ENCODE results near the gene MLLT3. TPM values are rescaled to one million over a fixed set of nuclear protein-coding genes. Genes with fewer than 3 reads are reported as not detected.

The MLLT3 gene
- total and polyA plus RNA-seq, 4 donors, result 3.6 to 16.5 (median 6.6) TPM

DNA sequence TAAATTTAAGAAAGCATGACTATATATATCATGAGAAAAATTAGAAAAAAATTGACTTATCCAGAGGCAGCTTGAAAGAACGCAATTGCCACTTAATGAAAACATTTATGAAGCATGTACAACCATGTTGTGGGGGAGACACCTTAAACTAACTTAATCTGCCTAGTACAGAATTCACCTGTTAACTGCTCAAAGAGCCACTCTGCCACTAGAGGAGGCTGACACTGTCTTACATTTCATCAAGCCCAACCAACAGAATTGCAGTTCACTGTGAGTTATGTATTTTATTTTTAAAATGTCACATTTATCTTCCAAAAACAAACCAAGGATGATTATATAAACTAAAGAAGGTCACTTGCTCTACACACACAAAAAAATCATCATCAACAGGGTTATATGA lies 252.9 kb downstream of the MLLT3 start:
- H3K9me3 ChIP-seq (ENCODE audit: control insufficient read depth, low read length), result no peaks in the 10 kb centered on the region
- no peak for ATAC-seq (ENCODE audit: low FRiP score)
- H3K27ac ChIP-seq (ENCODE audit: low read depth in 1 of 2, low read length in 2 of 2), result no peak overlapping the region
- DNase-seq, result no peak
- intact Hi-C loops (cut with DNase I), result no loop called here
- H3K36me3 ChIP-seq (ENCODE audit: control insufficient read depth in 1 of 2, insufficient read depth in 2 of 2, low read length in 1 of 2), result no peaks in the 10 kb centered on the region
- 94 to 100% methylated on average over 1 of the region's 1 CpG for WGBS, 2 donors
- H3K4me1 ChIP-seq (ENCODE audit: control insufficient read depth in 1 of 2, insufficient read depth in 2 of 2, low read length in 2 of 2), result no peaks in the 10 kb centered on the region
- no peak overlapping the region for H3K4me3 ChIP-seq (ENCODE audit: low read length in 2 of 2)
- H3K27me3 ChIP-seq (ENCODE audit: control insufficient read depth in 1 of 2, insufficient read depth in 2 of 2, low read length in 1 of 2), result no peaks in the 10 kb centered on the region

- intact Hi-C loops (cut with DNase I), result no loop called here
- no peak for ATAC-seq (ENCODE audit: low FRiP score)
These were observed 254.4 kb downstream of the MLLT3 start for GRCh38 chr9:20367855-20368254.

GRCh38 chr9:20364959-20365358 lies 257.3 kb downstream of the MLLT3 start:
- no peak for DNase-seq
- Histone ChIP-seq H3K4me3 (ENCODE audit: low read length in 2 of 2) (no peak overlapping the region), H3K9me3 (ENCODE audit: control insufficient read depth, low read length) (no peaks in the 10 kb centered on the region), H3K36me3 (ENCODE audit: control insufficient read depth in 1 of 2, insufficient read depth in 2 of 2, low read length in 1 of 2) (peaks cover 0 to 3% of the 10 kb centered on the region in 2 donors), H3K4me1 (ENCODE audit: control insufficient read depth in 1 of 2, insufficient read depth in 2 of 2, low read length in 2 of 2) (no peaks in the 10 kb centered on the region), H3K27ac (ENCODE audit: low read depth in 1 of 2, low read length in 2 of 2) (no peak overlapping the region), H3K27me3 (ENCODE audit: control insufficient read depth in 1 of 2, insufficient read depth in 2 of 2, low read length in 1 of 2) (no peaks in the 10 kb centered on the region)
- whole genome bisulfite sequencing, 2 donors, result 89 to 92% methylated on average over 3 of the region's 3 CpGs
- intact Hi-C loops (cut with DNase I), result no loop called here
- no peak for ATAC-seq (ENCODE audit: low FRiP score)

More at GRCh38 chr9:20367855-20368254, 254.4 kb downstream of the MLLT3 start:
- Histone ChIP-seq H3K4me1 (ENCODE audit: control insufficient read depth in 1 of 2, insufficient read depth in 2 of 2, low read length in 2 of 2) (no peaks in the 10 kb centered on the region), H3K27ac (ENCODE audit: low read depth in 1 of 2, low read length in 2 of 2) (no peak overlapping the region), H3K9me3 (ENCODE audit: control insufficient read depth, low read length) (no peaks in the 10 kb centered on the region), H3K4me3 (ENCODE audit: low read length in 2 of 2) (no peak overlapping the region), H3K27me3 (ENCODE audit: control insufficient read depth in 1 of 2, insufficient read depth in 2 of 2, low read length in 1 of 2) (no peaks in the 10 kb centered on the region), H3K36me3 (ENCODE audit: control insufficient read depth in 1 of 2, insufficient read depth in 2 of 2, low read length in 1 of 2) (no peaks in the 10 kb centered on the region)
- 91 to 95% methylated on average over 3 of the region's 3 CpGs for WGBS, 2 donors
- no peak for DNase-seq

DNA sequence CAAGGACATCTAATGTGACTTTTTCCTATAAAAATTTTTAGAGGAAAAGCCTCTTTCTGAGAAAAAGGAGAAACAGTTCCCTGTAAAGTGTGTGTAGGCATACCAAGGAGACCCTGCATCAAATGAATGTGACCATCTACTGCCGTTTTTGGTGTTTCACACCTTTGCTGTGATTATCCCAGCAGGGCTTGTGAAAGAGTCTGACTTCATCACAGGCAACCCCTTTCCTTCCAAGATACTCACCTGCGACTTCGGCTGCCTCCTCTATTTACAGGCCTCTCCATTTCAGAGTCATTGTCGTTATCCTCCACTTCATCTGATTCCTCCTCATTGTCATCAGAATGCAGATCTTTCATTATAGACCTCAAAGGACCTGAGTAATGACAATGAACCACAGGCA lies 259.1 kb downstream of the MLLT3 start:
- intact Hi-C loops (cut with DNase I), result no loop called here
- WGBS, 2 donors, result 87 to 90% methylated on average over 4 of the region's 4 CpGs
- Histone ChIP-seq H3K27ac (ENCODE audit: low read depth in 1 of 2, low read length in 2 of 2) (no peak overlapping the region), H3K27me3 (ENCODE audit: control insufficient read depth in 1 of 2, insufficient read depth in 2 of 2, low read length in 1 of 2) (no peaks in the 10 kb centered on the region), H3K36me3 (ENCODE audit: control insufficient read depth in 1 of 2, insufficient read depth in 2 of 2, low read length in 1 of 2) (peaks cover 0 to 3% of the 10 kb centered on the region in 2 donors), H3K4me3 (ENCODE audit: low read length in 2 of 2) (no peak overlapping the region), H3K9me3 (ENCODE audit: control insufficient read depth, low read length) (no peaks in the 10 kb centered on the region), H3K4me1 (ENCODE audit: control insufficient read depth in 1 of 2, insufficient read depth in 2 of 2, low read length in 2 of 2) (no peaks in the 10 kb centered on the region)
- no peak for ATAC-seq (ENCODE audit: low FRiP score)
- DNase-seq, result no peak

GRCh38 chr9:20361656-20362570 lies 260.4 kb downstream of the MLLT3 start:
- ATAC-seq (ENCODE audit: low FRiP score) (no peak), DNase-seq (no peak)
- H3K4me3 ChIP-seq (ENCODE audit: low read length in 2 of 2), result no peak overlapping the region
- no peaks in the 10 kb centered on the region for H3K27me3 ChIP-seq (ENCODE audit: control insufficient read depth in 1 of 2, insufficient read depth in 2 of 2, low read length in 1 of 2)
- H3K27ac ChIP-seq (ENCODE audit: low read depth in 1 of 2, low read length in 2 of 2), result no peak overlapping the region
- H3K36me3 ChIP-seq (ENCODE audit: control insufficient read depth in 1 of 2, insufficient read depth in 2 of 2, low read length in 1 of 2), result peaks cover 0 to 3% of the 10 kb centered on the region in 2 donors
- 90 to 91% methylated on average over 3 of the region's 3 CpGs for WGBS, 2 donors
- peaks cover 0 to under 1% of the 10 kb centered on the region in 2 donors for H3K4me1 ChIP-seq (ENCODE audit: control insufficient read depth in 1 of 2, insufficient read depth in 2 of 2, low read length in 2 of 2)
- intact Hi-C loops (cut with DNase I), result no loop called here
- H3K9me3 ChIP-seq (ENCODE audit: control insufficient read depth, low read length), result no peaks in the 10 kb centered on the region

GRCh38 chr9:20361229-20361628 lies 261.1 kb downstream of the MLLT3 start:
- H3K9me3 ChIP-seq (ENCODE audit: control insufficient read depth, low read length), result no peaks in the 10 kb centered on the region
- WGBS, 2 donors, result 95 to 96% methylated on average over 5 of the region's 5 CpGs
- no peak overlapping the region for H3K4me3 ChIP-seq (ENCODE audit: low read length in 2 of 2)
- no peaks in the 10 kb centered on the region for H3K27me3 ChIP-seq (ENCODE audit: control insufficient read depth in 1 of 2, insufficient read depth in 2 of 2, low read length in 1 of 2)
- H3K36me3 ChIP-seq (ENCODE audit: control insufficient read depth in 1 of 2, insufficient read depth in 2 of 2, low read length in 1 of 2), result peaks cover 0 to 3% of the 10 kb centered on the region in 2 donors
- peaks cover 0 to 4% of the 10 kb centered on the region in 2 donors for H3K4me1 ChIP-seq (ENCODE audit: control insufficient read depth in 1 of 2, insufficient read depth in 2 of 2, low read length in 2 of 2)
- intact Hi-C loops (cut with DNase I), result no loop called here
- DNase-seq, result no peak
- H3K27ac ChIP-seq (ENCODE audit: low read depth in 1 of 2, low read length in 2 of 2), result no peak overlapping the region
- ATAC-seq (ENCODE audit: low FRiP score), result no peak

DNA sequence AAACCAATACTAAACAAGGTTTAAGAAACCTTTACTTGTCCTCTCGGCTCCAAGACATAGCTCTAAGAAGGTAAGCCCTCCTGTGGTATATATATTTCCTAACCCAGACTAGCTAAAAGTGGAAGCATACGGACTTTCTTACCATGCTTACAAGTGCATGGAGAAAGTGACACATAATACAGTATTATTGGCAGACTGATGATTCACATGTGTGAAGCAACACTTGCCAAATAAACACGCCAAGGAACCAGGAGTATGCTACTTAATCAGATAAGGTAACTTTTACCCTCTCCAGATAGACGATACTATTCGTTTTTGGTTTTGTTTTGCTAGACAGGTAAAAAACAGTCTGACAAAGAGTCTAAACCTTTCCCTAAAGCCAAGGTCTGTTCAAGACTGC lies 264.1 kb downstream of the MLLT3 start:
- Histone ChIP-seq H3K4me1 (ENCODE audit: control insufficient read depth in 1 of 2, insufficient read depth in 2 of 2, low read length in 2 of 2) (peaks cover 0 to 6% of the 10 kb centered on the region in 2 donors), H3K27me3 (ENCODE audit: control insufficient read depth in 1 of 2, insufficient read depth in 2 of 2, low read length in 1 of 2) (no peaks in the 10 kb centered on the region), H3K27ac (ENCODE audit: low read depth in 1 of 2, low read length in 2 of 2) (no peak overlapping the region), H3K9me3 (ENCODE audit: control insufficient read depth, low read length) (no peaks in the 10 kb centered on the region), H3K36me3 (ENCODE audit: control insufficient read depth in 1 of 2, insufficient read depth in 2 of 2, low read length in 1 of 2) (peaks cover 0 to 3% of the 10 kb centered on the region in 2 donors), H3K4me3 (ENCODE audit: low read length in 2 of 2) (no peak overlapping the region)
- ATAC-seq (ENCODE audit: low FRiP score) (no peak), DNase-seq (no peak)
- 71 to 73% methylated on average over 5 of the region's 5 CpGs for WGBS, 2 donors
- intact Hi-C loops (cut with DNase I), result loop anchor here (5.0 to 10.0 kb wide), 3 partner anchors 264 to 584 kb away; partner anchors contain the start of gene MLLT3 (in 2 of the 2)

- intact Hi-C loops (cut with DNase I), result loop anchor here (2.0 to 10.0 kb wide), 4 partner anchors 265 to 586 kb away; partner anchors contain the start of gene MLLT3 (in 2 of the 2)
- WGBS, 2 donors, result 41 to 49% methylated on average over 2 of the region's 2 CpGs
These were observed 265.3 kb downstream of the MLLT3 start for GRCh38 chr9:20357037-20357432.

More at GRCh38 chr9:20357037-20357432, 265.3 kb downstream of the MLLT3 start:
- Histone ChIP-seq H3K9me3 (ENCODE audit: control insufficient read depth, low read length) (no peaks in the 10 kb centered on the region), H3K4me3 (ENCODE audit: low read length in 2 of 2) (no peak overlapping the region), H3K4me1 (ENCODE audit: control insufficient read depth in 1 of 2, insufficient read depth in 2 of 2, low read length in 2 of 2) (peaks cover 0 to 6% of the 10 kb centered on the region in 2 donors), H3K27me3 (ENCODE audit: control insufficient read depth in 1 of 2, insufficient read depth in 2 of 2, low read length in 1 of 2) (no peaks in the 10 kb centered on the region), H3K36me3 (ENCODE audit: control insufficient read depth in 1 of 2, insufficient read depth in 2 of 2, low read length in 1 of 2) (peaks cover 0 to 3% of the 10 kb centered on the region in 2 donors), H3K27ac (ENCODE audit: low read depth in 1 of 2, low read length in 2 of 2) (no peak overlapping the region)
- DNase-seq, result no peak
- ATAC-seq (ENCODE audit: low FRiP score), result no peak
